GM21825 (cell line): Measurements from ENCODE around the gene EMC6.

ENCODE experiments used
- ATAC-seq: cut with Tn5 transposase; IDR thresholded peaks from one replicate; pipeline ENCODE4 v1.9.1; 2021; ENCODE audit warnings: mild to moderate bottlenecking, moderate library complexity; ENCODE audit not compliant: unreplicated experiment

Gene EMC6

DNA sequence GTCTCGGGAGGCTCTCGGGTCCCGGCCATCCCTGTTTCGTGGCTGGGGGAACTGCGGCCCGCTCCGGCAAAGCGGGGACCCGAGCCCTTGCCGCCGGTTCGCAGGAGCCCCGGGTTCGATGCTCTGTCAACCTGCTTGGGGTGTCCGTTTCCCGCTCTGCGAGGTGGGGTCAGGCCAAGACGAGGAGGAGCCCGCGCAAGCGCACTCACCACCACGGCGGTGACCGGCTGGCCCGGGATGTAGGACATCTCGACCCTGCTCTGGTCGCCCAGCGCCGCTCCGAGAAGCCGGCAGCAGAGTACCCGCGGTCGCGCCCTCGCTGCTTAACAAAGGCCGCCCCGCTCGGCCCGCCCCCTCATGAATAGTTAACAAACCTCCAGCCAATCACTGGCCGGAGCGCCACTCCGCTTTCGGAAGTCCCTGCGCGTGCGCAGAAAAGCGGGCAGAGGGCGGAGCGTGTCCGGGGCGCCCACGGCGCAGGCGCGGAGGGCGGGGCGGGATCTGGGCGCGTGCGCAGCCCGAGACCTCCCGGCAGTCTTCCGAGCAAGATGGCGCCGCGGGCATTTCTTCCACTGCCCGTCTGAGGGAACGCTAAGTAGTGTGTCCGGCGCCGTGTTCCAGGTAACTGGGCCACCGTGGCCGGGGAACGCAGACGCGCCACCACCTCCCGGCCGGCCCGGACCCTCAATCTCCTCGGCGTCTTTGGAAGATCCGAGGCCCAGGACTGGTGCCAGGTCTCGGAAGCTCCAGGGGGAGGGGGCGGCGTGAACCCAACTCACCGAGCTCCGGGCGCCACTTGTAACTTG, at the start of gene EMC6, which contains the start of gene TAX1BP3:
Gene EMC6 (plus strand): TSS at position 534 of the 806 bp plus-strand sequence. CDS start 335 bp downstream, outside the sequence.
Gene TAX1BP3 (minus strand): TSS at position 300 of the 806 bp plus-strand sequence. CDS start 52 bp downstream, at position 248.
- peak; percentile 80 for ATAC-seq

DNA sequence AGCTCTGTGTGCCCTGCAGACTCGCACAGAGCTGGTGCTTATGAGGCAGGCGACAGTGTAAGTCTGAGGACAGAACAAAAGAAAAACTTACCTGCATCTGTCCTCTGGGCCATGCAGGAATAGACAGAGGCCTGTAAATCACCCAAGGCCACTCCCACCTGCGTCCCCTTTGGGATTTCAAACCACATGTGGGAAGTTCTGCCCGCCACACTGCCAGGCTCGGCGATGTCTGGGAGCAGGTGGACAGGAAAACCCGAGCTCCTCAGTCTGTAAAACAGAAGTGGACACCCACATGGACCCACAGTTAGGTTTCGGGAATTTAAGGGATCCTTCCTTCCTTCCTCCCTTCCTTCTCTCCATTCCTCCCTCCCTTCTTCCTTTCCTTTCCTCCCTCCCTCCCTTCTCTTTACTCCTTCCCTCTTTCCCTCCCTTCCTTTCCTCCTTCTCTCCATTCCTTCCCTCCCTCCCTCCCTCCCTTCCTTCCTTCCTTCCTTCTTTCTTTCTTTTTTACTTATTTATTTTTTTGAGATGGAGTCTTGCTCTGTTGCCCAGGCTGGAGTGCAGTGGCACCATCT, 47.4 kb upstream of the EMC6 start:
- ATAC-seq, result no peak

DNA sequence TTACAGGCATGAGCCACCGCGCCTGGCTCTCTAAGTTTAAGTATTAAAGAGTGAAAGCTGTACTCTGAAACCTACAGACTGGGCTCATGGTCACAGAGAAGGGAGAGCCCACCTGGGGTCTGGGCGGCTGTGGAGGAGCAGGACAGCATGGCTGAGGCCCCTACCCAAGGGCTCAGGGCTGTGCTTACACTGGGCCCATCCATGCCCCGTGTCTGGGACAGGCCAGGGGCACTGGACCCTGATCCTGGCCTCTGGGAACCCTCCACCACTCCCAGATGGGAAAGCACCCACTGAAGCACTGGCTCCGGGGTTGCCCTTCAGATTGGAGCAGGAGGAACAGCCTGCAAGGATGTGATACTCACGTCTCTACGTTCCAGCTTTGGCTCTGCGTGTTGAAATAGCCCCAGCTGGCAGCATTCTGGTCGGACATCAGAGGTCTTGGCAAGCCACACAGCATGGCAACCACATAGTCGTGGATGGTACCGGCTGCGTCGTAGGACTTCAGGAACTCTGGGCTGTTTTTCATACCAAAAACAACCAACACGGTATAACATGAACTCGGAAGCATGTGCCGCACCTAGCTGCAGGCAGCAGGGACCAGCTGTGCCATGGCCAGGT, 45.5 kb upstream of the EMC6 start:
- ATAC-seq, result no peak

DNA sequence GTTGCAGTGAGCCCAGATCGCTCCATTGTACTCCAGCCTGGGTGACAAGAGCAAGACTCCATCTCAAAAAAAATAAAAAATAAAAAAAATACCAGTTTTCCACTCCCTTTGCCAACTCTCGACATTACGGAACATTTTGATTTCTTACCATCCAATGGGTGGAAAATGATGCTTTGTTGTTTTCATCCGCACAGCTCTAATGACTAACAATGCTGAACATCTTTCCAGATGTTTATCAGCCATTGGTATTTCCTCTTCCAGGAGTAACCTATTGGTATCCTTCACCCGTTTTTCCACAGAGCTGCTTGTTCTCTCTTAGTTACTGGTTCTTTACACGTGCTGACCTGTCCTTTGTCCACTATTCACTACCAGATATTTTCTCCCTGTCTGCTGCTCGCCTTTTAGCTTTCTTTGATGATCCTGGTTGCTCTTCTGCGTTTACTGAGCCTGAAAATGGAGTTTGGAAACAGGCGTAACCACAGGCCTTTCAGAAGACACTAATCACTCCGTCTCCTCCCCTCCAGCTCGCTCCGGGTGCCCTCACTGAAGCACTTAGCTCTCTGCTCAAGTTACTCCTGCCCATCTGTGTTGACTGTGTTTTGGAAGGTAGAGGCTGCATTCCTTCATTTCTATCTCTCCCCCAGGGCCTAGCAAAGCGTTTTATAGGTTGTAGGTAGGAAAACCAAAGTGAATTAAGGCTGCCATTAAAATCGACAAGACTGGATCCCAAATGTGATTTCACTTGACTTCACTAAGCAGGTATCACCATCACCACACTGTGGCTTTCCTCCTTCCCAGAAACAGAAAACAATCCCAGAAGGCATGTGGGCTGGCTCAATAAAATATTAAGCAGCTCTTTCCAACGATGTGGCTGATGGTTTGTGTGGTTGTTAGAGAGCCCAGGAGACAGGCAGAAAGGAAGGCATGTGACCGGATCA, 41.5 kb upstream of the EMC6 start:
- ATAC-seq, result no peak

DNA sequence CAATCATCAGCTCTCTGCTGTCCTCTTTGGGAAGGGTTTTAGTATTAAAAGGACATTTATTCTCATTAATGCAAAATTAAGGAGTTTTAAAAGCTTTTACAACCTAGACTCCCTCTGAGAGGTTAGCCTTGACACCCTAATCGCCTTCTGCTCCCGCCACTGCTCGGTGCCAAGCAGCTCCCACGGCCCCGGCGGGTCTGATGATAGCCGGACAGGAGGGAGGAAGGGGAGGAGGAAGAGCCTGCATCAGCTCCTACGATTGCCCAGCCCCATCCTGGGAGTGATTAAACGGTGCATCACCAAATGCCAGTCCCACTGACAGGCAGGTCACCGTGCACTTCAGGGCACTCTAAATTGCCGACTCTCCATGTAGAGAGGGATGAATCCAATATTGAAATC, 40.8 kb upstream of the EMC6 start:
- ATAC-seq, result no peak

DNA sequence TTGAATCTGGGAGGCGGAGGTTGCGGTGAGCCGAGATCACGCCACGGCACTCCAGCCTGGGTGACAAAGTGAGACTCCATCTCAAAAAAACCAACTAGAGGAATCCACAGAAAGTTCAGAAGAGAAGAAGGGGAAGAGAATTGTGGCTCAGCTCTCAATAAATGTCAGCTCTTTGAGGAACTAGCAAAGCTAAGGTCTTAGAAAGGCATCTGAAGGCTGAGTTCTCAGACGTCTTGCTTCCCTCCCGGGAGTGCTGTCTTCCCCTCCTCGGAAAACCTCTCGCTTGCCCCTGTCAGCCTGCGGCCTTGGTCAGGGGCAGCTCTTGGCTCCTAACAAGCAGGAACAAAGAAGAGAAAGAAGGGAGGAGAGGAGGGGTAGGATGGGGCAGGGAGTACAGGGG, 37.8 kb upstream of the EMC6 start:
- no peak for ATAC-seq

DNA sequence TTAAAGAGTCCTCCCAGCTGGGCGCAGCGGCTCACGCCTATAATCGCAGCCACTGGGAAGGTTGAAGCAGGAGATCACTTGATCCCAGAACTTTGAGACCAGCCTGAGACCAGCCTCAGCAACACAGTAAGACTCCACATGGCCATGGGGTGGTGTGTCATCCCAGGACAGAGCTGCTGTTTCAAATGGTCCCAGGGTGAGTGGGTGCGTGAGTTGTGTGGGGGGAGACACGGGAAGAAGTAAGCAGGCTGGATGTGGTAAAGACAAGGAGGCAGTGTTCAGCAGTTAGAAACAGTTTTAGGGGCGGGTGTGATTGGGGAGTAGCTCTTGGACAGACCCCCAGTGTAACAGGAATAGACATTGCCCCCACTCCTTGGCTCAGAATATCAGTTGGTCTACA, 36.3 kb upstream of the EMC6 start:
- ATAC-seq, result no peak

DNA sequence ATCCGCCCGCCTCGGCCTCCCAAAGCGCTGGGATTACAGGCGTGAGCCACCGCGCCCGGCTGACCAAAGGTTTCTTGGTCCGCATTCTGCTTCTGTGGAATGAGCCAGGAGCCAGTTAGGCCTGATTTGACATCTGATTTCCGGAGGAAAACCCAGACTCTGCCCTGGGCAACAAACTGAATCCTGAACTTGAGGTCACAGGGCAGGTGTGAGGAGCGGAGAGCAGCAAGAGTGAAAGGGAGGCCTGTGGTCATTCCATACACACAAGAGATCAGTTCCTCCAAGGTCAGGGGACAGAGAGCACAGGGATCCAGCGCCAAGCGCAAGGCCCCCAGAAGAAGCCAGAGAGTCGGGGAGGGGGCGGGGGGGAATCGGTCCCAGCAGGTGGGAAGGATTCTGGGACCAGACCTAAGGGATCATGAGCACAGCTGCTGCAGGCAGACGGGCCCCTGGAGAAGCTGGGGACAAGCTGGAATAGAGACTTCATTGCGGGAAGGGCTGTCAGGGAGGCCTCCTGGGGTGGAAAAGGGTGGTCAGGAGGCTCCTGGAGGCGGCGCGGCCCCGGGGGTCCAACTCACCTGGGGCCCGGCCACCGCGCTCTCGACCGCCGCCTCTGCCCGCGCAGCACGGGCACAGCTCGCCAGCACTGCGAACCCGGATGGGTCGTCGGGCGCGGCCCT, 33.0 kb upstream of the EMC6 start:
- no peak for ATAC-seq

DNA sequence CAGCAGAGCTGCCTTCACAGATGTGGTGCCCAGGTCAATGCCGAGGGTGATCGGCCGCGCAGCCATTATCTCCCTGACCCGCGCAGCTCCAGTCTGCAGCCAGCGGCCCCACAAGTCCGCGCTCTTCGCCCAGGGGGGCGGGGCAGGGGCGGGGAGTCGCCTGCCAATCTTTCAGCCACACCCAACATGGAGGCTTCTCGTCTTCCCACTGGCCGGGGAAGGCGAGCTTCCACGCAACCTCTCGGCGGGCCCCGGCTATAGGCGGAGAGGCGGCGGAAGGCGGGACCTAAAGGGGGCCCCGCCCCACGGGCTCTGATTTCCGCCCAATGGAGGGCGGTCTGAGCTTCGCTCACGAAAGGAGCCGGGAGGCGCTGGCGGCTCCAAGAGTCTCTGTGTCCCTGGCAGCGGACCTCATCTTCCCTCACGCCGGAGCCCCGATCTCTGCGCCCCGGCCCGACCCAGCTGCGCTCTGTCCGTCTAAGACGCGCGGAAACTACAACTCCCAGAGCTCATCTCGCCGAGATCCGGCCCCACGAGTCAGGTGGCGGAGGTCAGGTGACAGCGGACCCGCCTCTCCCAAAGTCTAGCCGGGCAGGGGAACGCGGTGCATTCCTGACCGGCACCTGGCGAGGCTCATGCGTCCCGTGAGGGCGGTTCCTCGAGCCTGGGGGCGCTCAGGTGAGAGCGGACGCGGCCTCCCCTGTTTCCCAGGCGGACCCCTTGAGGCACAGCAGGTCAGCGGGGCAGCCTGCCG, 32.3 kb upstream of the EMC6 start, which contains the start of the genes CTNS and SHPK:
Gene CTNS (plus strand): TSS at position 607 of the 754 bp plus-strand sequence. CDS start 3,447 bp downstream, outside the sequence.
Gene SHPK (minus strand): TSS at position 97 of the 754 bp plus-strand sequence. CDS start 31 bp downstream, at position 66.
- ATAC-seq, result peak; percentile 93

DNA sequence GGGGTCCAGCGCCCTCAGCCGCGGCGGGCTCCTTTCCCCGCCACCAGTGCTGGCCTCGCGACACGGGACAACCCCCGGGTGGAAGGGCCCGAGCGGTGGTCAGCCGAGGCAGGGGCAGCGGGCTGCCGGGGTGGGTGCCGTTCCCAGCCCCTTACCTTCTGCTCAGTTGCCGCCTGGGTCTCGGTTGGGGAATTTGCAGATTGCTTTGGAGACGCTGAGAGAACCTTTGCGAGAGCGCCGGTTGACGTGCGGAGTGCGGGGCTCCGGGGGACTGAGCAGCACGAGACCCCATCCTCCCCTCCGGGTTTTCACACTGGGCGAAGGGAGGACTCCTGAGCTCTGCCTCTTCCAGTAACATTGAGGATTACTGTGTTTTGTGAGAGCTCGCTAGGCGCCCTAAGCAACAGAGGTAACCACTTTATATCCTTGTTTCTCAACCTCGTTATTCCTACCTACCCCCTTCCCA, 31.7 kb upstream of the EMC6 start:
- ATAC-seq, result peak; percentile 6

DNA sequence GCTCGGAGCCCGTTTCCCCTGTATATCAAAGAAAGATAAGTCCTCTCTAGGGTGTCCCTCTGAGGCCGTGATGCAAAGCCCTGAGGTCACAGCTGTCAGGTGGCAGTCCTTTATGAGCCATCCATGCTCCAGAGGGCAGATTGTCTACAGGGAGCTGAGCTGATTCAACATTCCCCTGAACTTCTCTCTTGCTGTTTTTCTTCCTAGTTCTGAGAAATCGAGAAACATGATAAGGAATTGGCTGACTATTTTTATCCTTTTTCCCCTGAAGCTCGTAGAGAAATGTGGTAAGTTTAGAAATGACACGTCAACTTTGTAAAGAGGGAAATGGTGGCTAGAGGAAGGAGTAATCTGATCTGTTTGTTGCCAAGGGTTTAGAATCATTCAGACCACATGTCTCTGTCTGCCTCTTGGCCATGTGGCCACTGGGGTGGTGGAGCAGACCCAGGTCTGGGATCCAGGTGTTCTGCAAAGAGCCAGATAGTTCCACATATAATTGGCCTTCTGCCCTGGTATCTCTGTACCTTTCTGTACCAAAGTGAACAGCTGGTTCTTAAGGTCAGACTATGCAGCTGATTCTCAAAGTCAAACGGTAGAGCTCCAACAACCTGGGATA, 28.5 kb upstream of the EMC6 start:
- ATAC-seq, result no peak

DNA sequence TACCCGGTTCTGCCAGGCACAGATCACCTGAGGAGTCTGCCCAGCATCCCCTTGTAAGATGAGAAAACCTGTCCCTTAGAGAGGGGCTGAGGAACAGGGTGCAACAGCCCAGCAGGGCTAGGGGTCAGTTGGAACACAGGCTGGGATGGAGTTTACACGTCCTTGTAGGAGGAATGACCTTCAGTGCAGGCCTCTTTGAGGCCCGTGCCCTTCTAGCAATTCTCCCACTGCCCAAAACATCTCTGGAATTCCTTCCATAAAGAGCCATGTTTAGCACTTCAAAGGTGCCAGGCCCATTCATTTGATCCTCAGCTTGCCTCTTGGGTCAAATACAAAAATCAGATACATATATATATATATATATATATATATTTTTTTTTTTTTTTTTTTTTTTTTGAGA, 27.6 kb upstream of the EMC6 start:
- ATAC-seq, result no peak

DNA sequence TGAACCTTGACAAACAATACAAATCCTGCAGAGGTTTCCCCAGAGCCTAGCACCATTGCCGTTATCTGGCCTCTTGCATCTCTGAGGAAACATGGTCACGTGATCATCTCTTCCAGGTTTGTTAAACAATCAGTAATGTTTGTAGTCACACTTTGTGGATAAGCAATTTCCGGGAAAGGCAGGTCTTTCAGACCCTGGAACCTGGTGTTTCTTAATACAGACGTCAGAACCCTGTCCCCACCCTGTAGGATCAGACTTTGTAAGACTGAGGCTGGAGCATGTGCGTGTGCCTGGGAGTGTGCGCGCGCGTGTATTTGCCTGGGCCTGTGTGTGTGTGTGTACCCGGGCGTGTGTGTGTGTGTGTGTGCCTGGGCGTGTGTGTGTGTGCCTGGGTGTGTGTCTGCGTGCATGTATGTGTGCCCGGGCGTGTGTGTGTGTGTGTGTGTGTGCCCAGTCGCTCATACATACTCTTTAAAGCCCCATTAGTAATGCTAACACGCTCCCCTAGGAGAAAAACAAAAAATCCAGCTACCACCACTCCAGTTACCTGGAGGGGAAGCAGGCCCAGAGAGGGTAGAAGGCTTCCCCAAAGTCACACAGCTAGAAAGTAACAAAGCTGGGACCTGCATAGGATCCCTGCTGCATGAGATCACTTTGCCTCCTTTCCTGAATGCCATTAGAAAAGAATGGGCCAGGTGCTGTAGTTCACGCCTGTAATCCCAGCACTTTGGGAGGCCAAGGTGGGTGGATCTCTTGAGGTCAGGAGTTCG, 26.7 kb upstream of the EMC6 start:
- no peak for ATAC-seq

DNA sequence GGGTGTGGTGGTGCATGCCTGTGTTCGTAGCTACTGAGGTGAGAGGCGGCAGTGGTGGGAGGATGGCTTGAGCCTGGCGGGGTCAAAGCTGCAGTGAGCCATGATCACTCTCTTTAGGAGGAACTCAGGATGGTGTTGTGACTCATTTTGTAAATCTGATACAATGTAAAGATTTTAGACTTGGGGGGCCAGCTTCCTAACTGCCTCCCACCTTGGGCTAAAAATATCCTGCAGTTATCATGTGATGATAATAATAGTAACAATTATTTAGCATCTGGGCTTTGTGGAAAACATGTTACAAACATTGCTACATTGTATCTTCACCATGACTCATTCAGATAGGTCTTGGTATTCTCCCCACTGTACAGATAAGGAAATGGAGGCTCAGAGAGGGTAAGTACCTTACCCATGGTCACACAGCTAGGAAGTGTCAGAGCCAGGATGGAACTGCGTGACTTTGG, 24.7 kb upstream of the EMC6 start:
- no peak for ATAC-seq

DNA sequence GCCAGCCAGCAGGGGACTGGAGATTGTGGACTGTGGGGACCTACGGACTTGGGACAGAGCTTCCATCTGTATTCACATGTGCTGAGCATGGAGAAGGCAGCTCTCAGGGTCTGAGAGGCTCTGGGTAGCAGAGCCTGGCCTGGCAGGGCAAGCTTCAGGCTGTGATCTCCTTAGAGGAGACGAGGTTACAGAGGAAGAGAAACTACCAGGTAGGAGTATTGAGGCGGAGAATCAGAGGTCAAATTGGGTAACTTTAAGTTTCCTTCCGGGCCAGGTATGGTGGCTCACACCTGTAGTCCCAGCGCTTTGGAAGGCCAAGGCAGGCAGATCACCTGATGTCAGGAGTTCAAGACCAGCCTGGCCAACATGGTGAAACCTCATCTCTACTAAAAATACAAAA, 23.3 kb upstream of the EMC6 start:
- no peak for ATAC-seq

DNA sequence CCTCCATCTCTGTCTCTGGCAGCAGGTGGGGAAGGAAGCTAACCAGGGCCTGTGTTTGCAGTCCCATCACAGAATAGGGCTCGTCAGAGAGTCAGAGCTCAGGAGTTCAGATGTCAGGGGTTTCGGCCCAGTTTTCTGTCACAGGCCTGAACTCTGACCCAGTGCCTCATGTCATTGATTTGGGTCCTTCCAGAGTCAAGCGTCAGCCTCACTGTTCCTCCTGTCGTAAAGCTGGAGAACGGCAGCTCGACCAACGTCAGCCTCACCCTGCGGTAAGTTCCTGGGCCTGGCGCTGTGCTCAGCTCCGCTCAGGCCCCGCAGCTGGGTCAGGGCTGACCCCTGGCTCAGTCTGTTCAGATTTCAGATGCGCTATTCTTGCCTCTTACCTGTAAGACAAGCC, 21.4 kb upstream of the EMC6 start:
- no peak for ATAC-seq

DNA sequence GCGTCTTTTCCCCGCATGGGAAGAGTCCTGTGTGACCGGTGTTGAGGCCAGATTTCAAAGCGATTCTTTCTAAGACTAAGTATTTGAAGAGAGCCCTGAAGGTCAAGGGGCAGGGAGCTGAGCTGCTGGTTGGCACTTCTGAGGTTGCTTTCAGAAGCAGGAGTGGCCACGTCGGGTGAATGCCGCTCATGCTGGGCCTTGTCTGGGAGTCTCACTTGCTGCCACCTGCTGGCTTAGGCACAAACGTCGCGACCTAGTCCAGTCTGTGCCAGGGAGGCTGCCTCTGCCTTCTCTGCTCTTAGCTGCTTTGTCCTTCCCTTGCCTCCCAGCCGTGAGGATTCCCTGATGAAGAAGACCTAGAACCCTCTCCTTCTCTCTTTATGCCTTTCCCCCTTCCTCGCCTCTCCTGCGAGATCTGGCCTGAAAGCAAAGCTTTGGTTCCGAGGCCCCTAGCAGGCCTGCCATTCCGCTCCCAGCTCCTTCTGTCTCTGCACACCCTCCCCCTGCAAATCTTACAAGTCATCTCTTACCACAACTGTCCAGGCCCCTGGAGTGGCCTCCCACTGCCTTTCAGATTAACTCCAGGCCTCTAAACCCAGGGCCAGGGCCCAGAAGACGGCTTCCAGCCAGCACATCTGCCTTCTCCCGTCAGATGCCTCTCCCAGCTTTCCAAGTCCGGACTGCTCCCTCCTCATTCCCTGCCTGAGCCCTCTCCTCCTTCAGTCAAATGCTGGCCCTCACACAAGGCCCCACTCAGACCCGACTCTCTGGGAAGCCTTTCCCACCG, 20.6 kb upstream of the EMC6 start:
- no peak for ATAC-seq
